ENCODE data around the gene SAGE1. TPM values are rescaled to one million over a fixed set of nuclear protein-coding genes. Genes with fewer than 3 reads are reported as not detected.
A peak's percentile ranks its signal among the peaks of the same experiment; 100 is the strongest.

Gene SAGE1
- total and polyA plus RNA-seq, 2 donors (not counting 1 experiment from before 2014, with no cell fraction given), result 0.18 TPM; not detected in 1

GRCh38 chrX:135931644-135932487 lies 38.4 kb downstream of the SAGE1 start:
- intact Hi-C loops (cut with micrococcal nuclease), result loop anchor here (1.0 kb wide), 1 partner anchor 448 kb away; no protein-coding TSS in a partner anchor
- ATAC-seq (ENCODE audit: low read depth), result peak; percentile 36

More at GRCh38 chrX:135931644-135932487, 38.4 kb downstream of the SAGE1 start:
- Mint-ChIP-seq H3K4me3 (no peak overlapping the region), H3K4me1 (no peaks in the 10 kb centered on the region), H3K9me3 (ENCODE audit: insufficient read depth) (no peaks in the 10 kb centered on the region), H3K27ac (no peak overlapping the region), H3K27me3 (no peaks in the 10 kb centered on the region)
- CTCF ChIA-PET, result interaction anchor here (1.3 to 3.2 kb wide), 7 partner anchors 9 to 447 kb away, joined by 3 to 13 read pairs (median 7); partner anchors contain the start of gene MMGT1
- H3K4me1 ChIP-seq (ENCODE audit: control insufficient read depth in 2 of 2, insufficient read depth in 2 of 2, low read length in 2 of 2), result no peaks in the 10 kb centered on the region
- no peaks in the 10 kb centered on the region for H3K27me3 ChIP-seq (replicated peaks in 1 of 4; ENCODE audit: control extremely low read depth in 1 of 4, control insufficient read depth in 3 of 4, insufficient read depth in 4 of 4, low read length in 3 of 4)
- H3K79me2 ChIP-seq (ENCODE audit: control insufficient read depth, insufficient read depth, low read length), result no peaks in the 10 kb centered on the region
- H3K4me3 ChIP-seq (ENCODE audit: control extremely low read depth in 1 of 5, extremely low read depth in 1 of 5, insufficient read depth in 1 of 5, low read depth in 2 of 5, low read length in 4 of 5), result no peak overlapping the region
- POLR2A ChIA-PET, result no interaction called here
- WGBS (ENCODE audit: insufficient coverage), result 49% methylated on average over 4 of the region's 19 CpGs
- DNase-seq, result peak; percentile 38
- H4K20me1 ChIP-seq (ENCODE audit: control insufficient read depth, insufficient read depth, low read length, poor library complexity, severe bottlenecking), result no peaks in the 10 kb centered on the region
- H3K27ac ChIP-seq (ENCODE audit: low read length in 2 of 2), result no peak overlapping the region
- TF ChIP-seq CTCF (IDR thresholded peaks at IDR 0.05), result peak; percentile 74
- no peak for TF ChIP-seq EZH2 (IDR thresholded peaks at IDR 0.05; ENCODE audit: borderline replicate concordance, insufficient read depth, low read depth, low read length, poor library complexity, severe bottlenecking)
- no peaks in the 10 kb centered on the region for H3K9me3 ChIP-seq (ENCODE audit: control extremely low read depth in 1 of 3, control insufficient read depth in 2 of 3, insufficient read depth in 1 of 3, low read length in 2 of 3)
- no peak overlapping the region for H2AFZ ChIP-seq (ENCODE audit: insufficient read depth, low read depth, low read length, poor library complexity, severe bottlenecking)
- H3K36me3 ChIP-seq (replicated peaks in 1 of 2; ENCODE audit: control extremely low read depth in 1 of 2, control insufficient read depth in 1 of 2, extremely low read depth in 1 of 2, insufficient read depth in 2 of 2, low read length in 1 of 2), result no peaks in the 10 kb centered on the region
- no peak overlapping the region for H3K9ac ChIP-seq (ENCODE audit: low read length)
- H3K4me2 ChIP-seq (replicated peaks; ENCODE audit: low read depth, low read length, poor library complexity, severe bottlenecking), result no peak overlapping the region
